Activated T-helper 17 cell treated with anti-CD3 and anti-CD28 coated beads, Interleukin-2, amount 50 U/mL, for 72 hours (primary cell): ENCODE measurements around the gene FSTL4. TPM values are rescaled to one million over a fixed set of nuclear protein-coding genes. Genes with fewer than 3 reads are reported as not detected.
"Not testable (repeated sequence)": the region's sequence is repeated elsewhere in the genome, so short reads cannot be mapped to it uniquely, and the experiment has no call there.

Source experiments
- ATAC-seq: fragments of 150-1000 bp; cut with Tn5 transposase; replicated peaks from 2 replicates; pipeline ENCODE4 v1.10.0; 2021; ENCODE audit warnings: mild to moderate bottlenecking, moderate library complexity
- H3K27ac Mint-ChIP-seq: one replicate; pipeline ENCODE4 v1.8.0; 2022; ENCODE audit warnings: mixed read lengths
- H3K27me3 Mint-ChIP-seq: one replicate; pipeline ENCODE4 v1.8.0; 2022; ENCODE audit warnings: mixed read lengths
- H3K36me3 Mint-ChIP-seq: one replicate; pipeline ENCODE4 v1.8.0; 2022; ENCODE audit warnings: low read depth, mild to moderate bottlenecking, mixed read lengths
- H3K4me1 Mint-ChIP-seq: one replicate; pipeline ENCODE4 v1.8.0; 2022; ENCODE audit warnings: mixed read lengths
- H3K4me3 Mint-ChIP-seq: one replicate; pipeline ENCODE4 v1.8.0; 2022; ENCODE audit warnings: mild to moderate bottlenecking, mixed read lengths
- H3K9me3 Mint-ChIP-seq: one replicate; pipeline ENCODE4 v1.8.0; 2022; ENCODE audit warnings: mixed read lengths
- total RNA-seq, 2 donors: library from RNA; stranded (reverse); gene quantifications; one replicate each; pipeline ENCODE4 v1.2.3, GENCODE V29; 2022

The FSTL4 gene
- total RNA-seq, 2 donors from 2014 or later = 0.24 TPM; not detected in 1

GRCh38 chr5:133445744-133446143, 166.6 kb downstream of the FSTL4 start:
- peaks cover 10% of the 10 kb centered on the region for H3K27me3 Mint-ChIP-seq
- no peak overlapping the region for H3K27ac Mint-ChIP-seq
- peaks cover 4% of the 10 kb centered on the region for H3K4me1 Mint-ChIP-seq
- H3K9me3 Mint-ChIP-seq = no peaks in the 10 kb centered on the region
- no peak for ATAC-seq
- H3K36me3 Mint-ChIP-seq = no peaks in the 10 kb centered on the region
- H3K4me3 Mint-ChIP-seq = no peak overlapping the region

- not testable (repeated sequence) for H3K36me3 Mint-ChIP-seq, H3K9me3 Mint-ChIP-seq, H3K4me1 Mint-ChIP-seq, H3K27ac Mint-ChIP-seq, ATAC-seq, H3K4me3 Mint-ChIP-seq, H3K27me3 Mint-ChIP-seq
These were observed 167.1 kb downstream of the FSTL4 start for GRCh38 chr5:133445204-133445603.

GRCh38 chr5:133444711-133445110, 167.6 kb downstream of the FSTL4 start:
- no peak for ATAC-seq
- Mint-ChIP-seq H3K4me3 (no peak overlapping the region), H3K36me3 (no peaks in the 10 kb centered on the region), H3K4me1 (peaks cover 4% of the 10 kb centered on the region), H3K27ac (no peak overlapping the region), H3K27me3 (peaks cover 3% of the 10 kb centered on the region), H3K9me3 (no peaks in the 10 kb centered on the region)

- no peaks in the 10 kb centered on the region for H3K9me3 Mint-ChIP-seq
- peaks cover 3% of the 10 kb centered on the region for H3K27me3 Mint-ChIP-seq
- peaks cover 4% of the 10 kb centered on the region for H3K4me1 Mint-ChIP-seq
- H3K4me3 Mint-ChIP-seq = no peak overlapping the region
- H3K36me3 Mint-ChIP-seq = no peaks in the 10 kb centered on the region
- ATAC-seq = no peak
- no peak overlapping the region for H3K27ac Mint-ChIP-seq
These were observed 171.1 kb downstream of the FSTL4 start for GRCh38 chr5:133441166-133441815.

- Mint-ChIP-seq H3K27ac (no peak overlapping the region), H3K27me3 (peaks cover 3% of the 10 kb centered on the region), H3K9me3 (no peaks in the 10 kb centered on the region), H3K4me1 (peaks cover 4% of the 10 kb centered on the region), H3K4me3 (no peak overlapping the region), H3K36me3 (no peaks in the 10 kb centered on the region)
- no peak for ATAC-seq
These were observed 171.8 kb downstream of the FSTL4 start for GRCh38 chr5:133440467-133441115.

GRCh38 chr5:133439859-133440258, 172.5 kb downstream of the FSTL4 start:
- no peak for ATAC-seq
- H3K4me1 Mint-ChIP-seq = peaks cover 4% of the 10 kb centered on the region
- H3K36me3 Mint-ChIP-seq = no peaks in the 10 kb centered on the region
- no peak overlapping the region for H3K4me3 Mint-ChIP-seq
- H3K27me3 Mint-ChIP-seq = peaks cover 3% of the 10 kb centered on the region
- H3K27ac Mint-ChIP-seq = no peak overlapping the region
- H3K9me3 Mint-ChIP-seq = no peaks in the 10 kb centered on the region

- Mint-ChIP-seq H3K4me3 (no peak overlapping the region), H3K9me3 (no peaks in the 10 kb centered on the region), H3K27ac (no peak overlapping the region), H3K36me3 (no peaks in the 10 kb centered on the region), H3K4me1 (no peaks in the 10 kb centered on the region), H3K27me3 (peaks cover 2% of the 10 kb centered on the region)
- no peak for ATAC-seq
These were observed 173.9 kb downstream of the FSTL4 start for GRCh38 chr5:133438487-133438886.

GRCh38 chr5:133434336-133434735, 178.0 kb downstream of the FSTL4 start:
- Mint-ChIP-seq H3K9me3 (no peaks in the 10 kb centered on the region), H3K27ac (no peak overlapping the region), H3K36me3 (no peaks in the 10 kb centered on the region), H3K27me3 (peaks cover 3% of the 10 kb centered on the region), H3K4me3 (no peak overlapping the region), H3K4me1 (no peaks in the 10 kb centered on the region)
- ATAC-seq = no peak

GRCh38 chr5:133433641-133434040, 178.7 kb downstream of the FSTL4 start:
- no peak overlapping the region for H3K27ac Mint-ChIP-seq
- no peaks in the 10 kb centered on the region for H3K4me1 Mint-ChIP-seq
- no peak for ATAC-seq
- H3K9me3 Mint-ChIP-seq = no peaks in the 10 kb centered on the region
- H3K36me3 Mint-ChIP-seq = no peaks in the 10 kb centered on the region
- peaks cover 3% of the 10 kb centered on the region for H3K27me3 Mint-ChIP-seq
- no peak overlapping the region for H3K4me3 Mint-ChIP-seq

GRCh38 chr5:133432956-133433532, 179.3 kb downstream of the FSTL4 start:
- Mint-ChIP-seq H3K4me3 (no peak overlapping the region), H3K27me3 (peaks cover 3% of the 10 kb centered on the region), H3K27ac (no peak overlapping the region), H3K36me3 (no peaks in the 10 kb centered on the region), H3K9me3 (no peaks in the 10 kb centered on the region), H3K4me1 (no peaks in the 10 kb centered on the region)
- no peak for ATAC-seq

- Mint-ChIP-seq H3K27me3 (peaks cover 7% of the 10 kb centered on the region), H3K36me3 (no peaks in the 10 kb centered on the region), H3K9me3 (no peaks in the 10 kb centered on the region), H3K4me1 (no peaks in the 10 kb centered on the region), H3K27ac (no peak overlapping the region), H3K4me3 (no peak overlapping the region)
- no peak for ATAC-seq
These were observed 180.9 kb downstream of the FSTL4 start for GRCh38 chr5:133431326-133431865.

- no peak overlapping the region for H3K4me3 Mint-ChIP-seq
- no peaks in the 10 kb centered on the region for H3K9me3 Mint-ChIP-seq
- peaks cover 7% of the 10 kb centered on the region for H3K27me3 Mint-ChIP-seq
- H3K36me3 Mint-ChIP-seq = no peaks in the 10 kb centered on the region
- no peak for ATAC-seq
- no peak overlapping the region for H3K27ac Mint-ChIP-seq
- H3K4me1 Mint-ChIP-seq = no peaks in the 10 kb centered on the region
These were observed 182.2 kb downstream of the FSTL4 start for GRCh38 chr5:133430095-133430494.

- no peak for ATAC-seq
- H3K27ac Mint-ChIP-seq = no peak overlapping the region
- no peak overlapping the region for H3K4me3 Mint-ChIP-seq
- H3K27me3 Mint-ChIP-seq = peaks cover 7% of the 10 kb centered on the region
- peaks cover under 1% of the 10 kb centered on the region for H3K4me1 Mint-ChIP-seq
- no peaks in the 10 kb centered on the region for H3K36me3 Mint-ChIP-seq
- no peaks in the 10 kb centered on the region for H3K9me3 Mint-ChIP-seq
These were observed 183.3 kb downstream of the FSTL4 start for GRCh38 chr5:133429046-133429445.

GRCh38 chr5:133428072-133428660, 184.2 kb downstream of the FSTL4 start:
- no peaks in the 10 kb centered on the region for H3K9me3 Mint-ChIP-seq
- ATAC-seq = no peak
- H3K27ac Mint-ChIP-seq = no peak overlapping the region
- no peak overlapping the region for H3K4me3 Mint-ChIP-seq
- H3K36me3 Mint-ChIP-seq = peaks cover 5% of the 10 kb centered on the region
- H3K27me3 Mint-ChIP-seq = peaks cover 8% of the 10 kb centered on the region
- H3K4me1 Mint-ChIP-seq = peaks cover 9% of the 10 kb centered on the region
